Lower leg skin (tissue), 4 donors: ENCODE measurements around the gene ZNF722. TPM values are rescaled to one million over a fixed set of nuclear protein-coding genes. Genes with fewer than 3 reads are reported as not detected.
A peak's percentile ranks its signal among the peaks of the same experiment; 100 is the strongest.
"Not testable (repeated sequence)": the region's sequence is repeated elsewhere in the genome, so short reads cannot be mapped to it uniquely, and the experiment has no call there.

Experiments
- DNase-seq, 2 donors: peaks; one replicate each; pipeline ENCODE4 v3.0.0-alpha.2; 2019; ENCODE audit warnings: low spot score in 2 of 2
- H3K4me3 ChIP-seq: fragments of 200-600 bp; sonication (generic); 2 replicates; pipeline ENCODE4 v1.5.1; 2017; ENCODE audit warnings: mild to moderate bottlenecking, low read depth; ENCODE audit not compliant: poor library complexity, severe bottlenecking
- POLR2A ChIP-seq, 2 donors: fragments of 450-650 bp; IDR thresholded peaks; one replicate each; pipeline ENCODE4 v1.6.1; 2016 to 2017; ENCODE audit warnings: antibody characterized with exemption in 2 of 2, mild to moderate bottlenecking in 1 of 2, moderate library complexity in 1 of 2
- WGBS, 2 donors: methylation state at CpG; one replicate each; pipeline ENCODE4 v1.1.5; 2018; 5-methylcytosine and 5-hydroxymethylcytosine counted together
- intact Hi-C: fragments of 100-400 bp; cut with DNase I; formaldehyde crosslinking; loops from one replicate; pipeline ENCODE4 v1.15.0; 2023; ENCODE audit warnings: low total_unique reads
- total RNA-seq, 4 donors: library from RNA; depleted of rRNA; stranded (reverse); fragments of >200 nt; gene quantifications; one replicate each; pipeline ENCODE4 v1.1.0, GENCODE V29; 2016
- TF ChIP-seq, protein P1 (sequence below), 3 donors: fragments of 450-650 bp; IDR thresholded peaks; one replicate each; pipeline ENCODE4 v1.5.1; 2016; ENCODE audit warnings: antibody characterized with exemption in 3 of 3, mild to moderate bottlenecking in 3 of 3, moderate library complexity in 2 of 3

ZNF722 gene
- total RNA-seq: not detected

DNA sequence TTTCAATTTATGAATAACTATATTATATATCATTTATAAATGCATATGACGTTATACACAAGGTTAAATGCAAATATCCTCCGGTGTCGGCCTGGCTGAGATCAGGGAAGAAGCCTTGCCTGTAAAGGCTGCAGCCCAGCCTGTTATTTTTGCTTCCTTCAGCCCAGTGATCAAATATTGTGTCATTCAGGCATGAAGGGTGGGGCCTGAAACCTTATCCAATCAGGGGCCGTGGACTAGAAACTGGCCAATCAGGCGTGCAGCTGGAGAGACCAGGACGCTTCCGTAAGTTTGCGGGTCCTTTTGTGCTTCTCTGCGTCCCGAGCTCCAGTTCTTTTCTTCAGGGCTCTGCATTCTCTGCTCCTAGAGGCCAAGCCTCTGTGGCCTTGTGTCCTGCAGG, at the start of gene ZNF722:
Gene ZNF722, plus strand, starts transcription at position 301 of the 400 bp plus-strand sequence. CDS start 113 bp downstream, outside the sequence.
- TF ChIP-seq, protein P1, sequence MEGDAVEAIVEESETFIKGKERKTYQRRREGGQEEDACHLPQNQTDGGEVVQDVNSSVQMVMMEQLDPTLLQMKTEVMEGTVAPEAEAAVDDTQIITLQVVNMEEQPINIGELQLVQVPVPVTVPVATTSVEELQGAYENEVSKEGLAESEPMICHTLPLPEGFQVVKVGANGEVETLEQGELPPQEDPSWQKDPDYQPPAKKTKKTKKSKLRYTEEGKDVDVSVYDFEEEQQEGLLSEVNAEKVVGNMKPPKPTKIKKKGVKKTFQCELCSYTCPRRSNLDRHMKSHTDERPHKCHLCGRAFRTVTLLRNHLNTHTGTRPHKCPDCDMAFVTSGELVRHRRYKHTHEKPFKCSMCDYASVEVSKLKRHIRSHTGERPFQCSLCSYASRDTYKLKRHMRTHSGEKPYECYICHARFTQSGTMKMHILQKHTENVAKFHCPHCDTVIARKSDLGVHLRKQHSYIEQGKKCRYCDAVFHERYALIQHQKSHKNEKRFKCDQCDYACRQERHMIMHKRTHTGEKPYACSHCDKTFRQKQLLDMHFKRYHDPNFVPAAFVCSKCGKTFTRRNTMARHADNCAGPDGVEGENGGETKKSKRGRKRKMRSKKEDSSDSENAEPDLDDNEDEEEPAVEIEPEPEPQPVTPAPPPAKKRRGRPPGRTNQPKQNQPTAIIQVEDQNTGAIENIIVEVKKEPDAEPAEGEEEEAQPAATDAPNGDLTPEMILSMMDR (IDR thresholded peaks at IDR 0.05): no peak
- TF ChIP-seq POLR2A (IDR thresholded peaks at IDR 0.05): no peak
- intact Hi-C loops: no loop called here
- no peak within 1 kb of the TSS for H3K4me3 ChIP-seq
- 92% methylated on average over 10 of the region's 10 CpGs for WGBS, 2 donors
- DNase-seq: no peak

DNA sequence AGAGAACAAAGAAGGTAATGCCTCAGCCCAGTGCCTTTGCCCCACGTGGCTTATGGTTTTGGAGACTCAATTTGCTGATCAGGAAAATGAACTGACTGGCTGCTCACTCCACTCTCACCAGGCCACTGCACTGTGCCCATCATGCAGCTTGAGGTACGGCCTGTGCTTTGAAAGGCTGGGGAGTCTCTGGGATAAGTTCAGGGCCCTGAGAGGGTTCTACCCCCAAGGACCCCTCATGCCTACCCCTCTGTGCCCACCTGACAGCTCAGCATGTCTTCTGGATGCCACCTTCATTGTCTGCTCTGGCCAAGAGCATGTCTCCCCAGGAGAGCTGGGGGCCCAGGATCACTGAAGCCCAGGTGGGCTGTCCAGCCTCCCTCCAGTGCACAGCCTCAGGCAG, 45.5 kb upstream of the ZNF722 start:
- intact Hi-C loops: no loop called here
- no peak for TF ChIP-seq POLR2A (IDR thresholded peaks at IDR 0.05)
- TF ChIP-seq, protein P1 (IDR thresholded peaks at IDR 0.05): no peak
- H3K4me3 ChIP-seq: no peak overlapping the region
- WGBS, 2 donors: 53 to 56% methylated on average over 2 of the region's 2 CpGs
- DNase-seq: peak in 1 of 2 donors; percentile 57

DNA sequence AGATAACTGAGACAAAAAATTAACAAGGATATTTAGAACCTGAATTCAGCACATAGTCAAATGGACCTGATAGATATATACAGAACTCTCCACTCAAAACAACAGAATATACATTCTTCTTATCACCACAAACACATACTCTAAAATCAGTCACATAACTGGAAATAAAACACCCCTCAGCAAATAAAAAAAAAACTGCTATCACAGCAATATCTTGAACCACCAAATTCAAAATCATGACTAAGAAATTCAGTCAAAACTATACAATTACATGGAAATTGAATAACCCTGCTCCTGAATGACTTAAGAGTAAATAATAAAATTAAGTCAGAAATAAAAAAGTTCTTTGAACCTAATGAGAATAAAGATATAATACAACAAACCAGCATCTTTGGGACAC, 30.0 kb upstream of the ZNF722 start:
- intact Hi-C loops: no loop called here
- no peak for DNase-seq
- H3K4me3 ChIP-seq: no peak overlapping the region
- TF ChIP-seq, protein P1 (IDR thresholded peaks at IDR 0.05): no peak
- no peak for TF ChIP-seq POLR2A (IDR thresholded peaks at IDR 0.05)

DNA sequence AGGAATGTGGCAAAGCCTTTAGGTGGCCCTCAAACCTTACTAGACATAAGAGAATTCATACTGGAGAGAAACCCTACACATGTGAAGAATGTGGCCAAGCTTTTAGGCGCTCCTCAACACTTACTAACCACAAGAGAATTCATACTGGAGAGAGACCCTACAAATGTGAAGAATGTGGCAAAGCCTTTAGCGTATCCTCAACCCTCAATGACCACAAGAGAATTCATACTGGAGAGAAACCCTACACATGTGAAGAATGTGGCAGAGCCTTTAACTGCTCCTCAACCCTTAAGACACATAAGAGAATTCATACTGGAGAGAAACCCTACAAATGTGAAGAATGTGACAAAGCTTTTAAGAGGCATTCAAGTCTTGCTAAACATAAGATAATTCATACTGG, 16.8 kb downstream of the ZNF722 start:
- 78 to 80% methylated on average over 2 of the region's 2 CpGs for WGBS, 2 donors
- intact Hi-C loops, H3K4me3 ChIP-seq, DNase-seq: not testable (repeated sequence)

DNA sequence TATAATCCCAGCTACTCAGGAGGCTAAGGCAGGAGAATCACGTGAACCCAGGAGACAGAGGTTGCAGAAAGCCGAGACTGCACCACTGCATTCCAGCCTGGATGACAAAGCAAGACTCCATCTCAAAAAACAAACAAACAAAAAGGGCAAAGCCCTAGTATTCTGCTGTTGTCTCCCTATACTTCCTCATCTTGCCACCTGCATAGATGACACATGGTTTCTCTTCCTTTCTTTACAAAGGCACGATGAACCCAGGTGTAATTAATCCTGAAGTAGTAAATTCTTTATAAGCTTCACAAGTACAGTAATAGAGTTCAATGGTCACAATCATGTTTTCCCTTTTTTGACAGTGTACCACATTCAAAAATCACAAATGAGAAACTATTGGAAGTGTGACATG, 36.7 kb downstream of the ZNF722 start:
- WGBS, 2 donors: 82 to 90% methylated on average over 3 of the region's 3 CpGs
- DNase-seq: no peak
- no peak overlapping the region for H3K4me3 ChIP-seq
- no peak for TF ChIP-seq POLR2A (IDR thresholded peaks at IDR 0.05)
- TF ChIP-seq, protein P1 (IDR thresholded peaks at IDR 0.05): no peak
- intact Hi-C loops: no loop called here

DNA sequence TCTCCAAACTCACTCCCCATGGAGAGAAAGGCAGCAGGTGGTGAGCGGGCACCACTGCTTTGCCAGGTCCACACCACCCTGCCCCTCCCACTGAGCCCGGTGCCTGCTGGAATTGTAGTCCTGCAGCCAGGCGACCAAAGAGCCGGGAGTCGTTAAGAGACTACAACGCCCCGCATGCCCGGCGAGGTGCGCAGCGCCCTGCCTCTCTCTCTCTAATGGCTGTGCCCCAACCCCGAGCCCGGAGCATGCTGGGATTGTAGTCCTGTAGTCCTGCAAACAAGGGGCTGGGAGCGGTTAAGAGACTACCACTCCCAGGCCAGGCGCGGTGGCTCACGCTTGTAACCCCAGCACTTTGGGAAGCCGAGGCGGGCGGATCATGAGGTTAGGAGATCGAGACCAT, 38.4 kb downstream of the ZNF722 start:
- 21 to 38% methylated on average over 9 to 20 of the region's 21 CpGs for WGBS, 2 donors
- DNase-seq: no peak
- no peak overlapping the region for H3K4me3 ChIP-seq
- intact Hi-C loops: no loop called here
- TF ChIP-seq POLR2A (IDR thresholded peaks at IDR 0.05): no peak
- TF ChIP-seq, protein P1 (IDR thresholded peaks at IDR 0.05): no peak
